HG02571 (cell line): ENCODE data around the gene URB1.

Source experiments
- ATAC-seq: cut with Tn5 transposase; IDR thresholded peaks from one replicate; pipeline ENCODE4 v1.9.1; 2021; ENCODE audit warnings: mild to moderate bottlenecking, moderate library complexity; ENCODE audit not compliant: unreplicated experiment

The URB1 gene

GRCh38 chr21:32349333-32349944 is 43.4 kb downstream of the URB1 start:
- ATAC-seq: no peak

DNA sequence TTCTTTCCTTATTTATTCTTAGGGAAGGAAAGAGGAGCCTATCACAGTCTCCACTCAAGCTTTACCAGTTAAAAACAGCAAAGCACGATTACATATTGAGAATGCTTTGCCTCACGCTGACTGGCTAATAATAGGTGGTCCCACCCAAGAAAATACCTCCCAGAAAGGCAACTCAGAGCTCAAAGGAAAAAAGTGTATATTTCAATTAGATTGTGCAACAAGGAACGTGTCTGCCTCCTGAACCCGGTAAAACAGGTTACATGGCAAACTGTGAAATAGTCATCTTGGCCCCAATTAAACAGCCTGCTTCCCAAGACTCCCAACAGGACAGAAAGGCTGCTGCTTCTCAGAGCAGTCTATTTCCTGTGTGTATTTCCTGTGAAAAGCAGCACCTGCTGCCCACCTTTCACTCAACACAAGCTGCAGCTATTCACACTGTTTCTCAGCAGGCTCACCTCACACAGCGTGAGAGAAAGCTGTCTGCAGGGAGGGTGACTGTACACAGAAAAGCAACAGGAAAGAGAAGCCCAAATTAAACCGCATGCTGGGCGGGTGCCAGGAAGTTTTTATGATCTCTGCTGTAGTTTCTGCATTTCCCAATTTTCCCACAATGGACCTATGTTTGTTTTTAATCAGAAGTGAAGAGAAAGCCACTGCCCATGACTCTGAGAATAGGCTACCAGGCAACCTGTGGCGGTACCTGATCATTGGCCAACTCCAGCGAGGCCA is 44.0 kb downstream of the URB1 start:
- no peak for ATAC-seq

DNA sequence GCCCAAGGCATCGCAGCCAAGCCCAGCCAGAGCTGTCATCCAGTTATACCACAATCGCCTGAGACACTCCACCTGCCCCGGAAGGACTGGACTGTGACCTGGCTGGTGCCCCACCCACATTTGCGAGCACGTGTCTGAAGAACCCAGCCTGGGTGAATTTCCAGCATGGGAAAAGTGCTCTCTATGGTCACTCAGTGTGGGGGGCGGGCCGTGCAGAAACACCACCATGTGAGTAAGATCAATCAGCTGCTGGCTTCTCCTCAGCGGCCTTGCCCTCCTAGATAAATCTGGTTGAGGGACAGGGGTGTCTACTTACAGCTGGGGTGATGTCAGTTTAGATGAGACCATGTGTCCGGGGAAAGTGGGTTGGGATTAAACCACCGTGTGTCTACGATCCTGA is 44.8 kb downstream of the URB1 start:
- no peak for ATAC-seq

DNA sequence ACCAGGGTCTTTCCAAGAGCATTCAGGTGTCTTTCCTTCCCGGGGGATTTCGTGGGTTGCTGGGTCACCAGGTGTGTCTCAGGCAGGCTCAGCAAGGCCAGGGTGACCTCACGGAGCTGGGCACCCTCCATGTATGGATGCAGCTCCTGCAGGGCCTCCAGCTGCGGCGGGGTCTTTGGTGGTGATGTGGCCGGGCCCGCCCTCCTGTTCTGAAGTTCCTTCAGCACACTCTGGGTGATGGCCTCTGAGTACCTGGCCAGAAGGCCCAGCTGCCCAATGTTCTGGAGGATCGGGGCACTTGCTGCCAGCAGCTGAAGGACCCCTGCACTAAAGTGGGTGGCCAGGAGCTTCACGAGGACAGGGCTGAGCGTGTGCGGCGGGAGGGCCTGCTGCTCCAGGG is 45.5 kb downstream of the URB1 start:
- no peak for ATAC-seq

GRCh38 chr21:32346951-32347350 is 45.9 kb downstream of the URB1 start:
- no peak for ATAC-seq

GRCh38 chr21:32340863-32341848 is 51.7 kb downstream of the URB1 start:
- ATAC-seq: no peak

- ATAC-seq: no peak
Measured at GRCh38 chr21:32338209-32338921, 54.4 kb downstream of the URB1 start.

DNA sequence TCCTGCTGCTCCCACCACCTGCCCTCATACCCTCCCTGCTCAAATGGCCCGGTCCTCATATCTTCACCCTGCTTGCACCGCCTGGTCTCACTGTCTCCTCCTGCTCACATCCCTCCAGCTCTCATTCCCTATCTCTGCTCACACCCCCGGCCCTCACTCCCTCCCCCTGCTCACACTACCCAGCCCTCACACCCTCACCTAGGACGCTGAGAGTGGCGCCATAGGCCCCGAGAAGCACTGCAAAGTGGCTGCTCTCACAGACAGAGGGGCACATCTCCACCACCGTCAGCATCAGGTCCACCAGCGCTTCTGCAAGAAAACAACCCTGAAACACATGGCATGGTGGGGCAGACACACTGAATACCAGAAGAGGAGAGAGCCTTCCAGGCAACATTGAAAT is 55.6 kb downstream of the URB1 start:
- ATAC-seq: no peak

GRCh38 chr21:32336711-32337110 is 56.1 kb downstream of the URB1 start:
- no peak for ATAC-seq

DNA sequence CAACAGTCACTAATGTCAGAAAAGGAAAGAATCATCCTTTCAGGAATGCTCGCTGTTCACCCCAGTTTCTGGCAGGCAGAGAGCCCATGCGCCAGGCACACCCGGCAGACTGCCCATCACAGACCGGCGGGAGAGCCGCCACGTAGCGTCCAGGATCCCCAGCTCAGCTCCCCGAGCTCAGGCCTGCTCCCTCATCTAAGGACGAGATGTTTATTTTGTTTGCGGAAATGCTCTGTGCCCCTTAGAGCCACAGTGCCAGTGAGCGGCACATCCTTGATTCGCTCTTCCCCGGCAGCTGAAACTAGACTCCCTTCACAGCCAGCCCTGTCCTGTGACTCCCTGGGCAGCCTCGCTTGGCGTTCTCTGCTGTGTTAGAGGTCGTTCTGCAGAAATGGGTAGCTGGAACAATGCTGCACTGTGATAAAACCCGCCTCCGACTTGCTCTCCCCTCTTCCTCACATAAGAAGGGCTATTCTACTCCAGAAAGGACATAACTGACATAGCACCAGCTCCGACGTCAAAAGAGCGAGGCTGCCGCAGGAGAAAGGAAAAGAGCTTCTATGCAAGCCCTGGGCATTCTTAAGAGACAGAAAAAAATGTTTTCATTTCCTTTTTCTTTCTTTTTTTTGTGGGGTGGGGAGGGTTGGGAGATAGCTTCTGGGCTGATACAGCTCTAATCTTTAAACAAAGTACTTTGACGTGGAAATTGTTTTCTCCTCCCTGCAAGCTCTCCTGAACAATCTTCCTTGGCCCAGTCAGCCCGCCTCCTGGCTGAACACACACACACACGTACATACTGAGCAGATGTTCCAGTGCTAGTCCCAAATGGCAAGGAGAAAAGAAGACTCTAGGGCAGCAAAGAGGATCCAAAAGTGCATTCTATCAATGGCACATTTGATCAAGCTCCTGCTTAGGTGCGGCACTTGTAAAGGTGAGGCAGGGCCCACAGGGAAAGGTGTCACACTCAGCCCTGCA is 56.9 kb downstream of the URB1 start:
- no peak for ATAC-seq

GRCh38 chr21:32334980-32335531 is 57.8 kb downstream of the URB1 start:
- ATAC-seq: no peak

GRCh38 chr21:32333953-32334673 is 58.7 kb downstream of the URB1 start:
- ATAC-seq: no peak

GRCh38 chr21:32332463-32332951 is 60.3 kb downstream of the URB1 start:
- no peak for ATAC-seq

DNA sequence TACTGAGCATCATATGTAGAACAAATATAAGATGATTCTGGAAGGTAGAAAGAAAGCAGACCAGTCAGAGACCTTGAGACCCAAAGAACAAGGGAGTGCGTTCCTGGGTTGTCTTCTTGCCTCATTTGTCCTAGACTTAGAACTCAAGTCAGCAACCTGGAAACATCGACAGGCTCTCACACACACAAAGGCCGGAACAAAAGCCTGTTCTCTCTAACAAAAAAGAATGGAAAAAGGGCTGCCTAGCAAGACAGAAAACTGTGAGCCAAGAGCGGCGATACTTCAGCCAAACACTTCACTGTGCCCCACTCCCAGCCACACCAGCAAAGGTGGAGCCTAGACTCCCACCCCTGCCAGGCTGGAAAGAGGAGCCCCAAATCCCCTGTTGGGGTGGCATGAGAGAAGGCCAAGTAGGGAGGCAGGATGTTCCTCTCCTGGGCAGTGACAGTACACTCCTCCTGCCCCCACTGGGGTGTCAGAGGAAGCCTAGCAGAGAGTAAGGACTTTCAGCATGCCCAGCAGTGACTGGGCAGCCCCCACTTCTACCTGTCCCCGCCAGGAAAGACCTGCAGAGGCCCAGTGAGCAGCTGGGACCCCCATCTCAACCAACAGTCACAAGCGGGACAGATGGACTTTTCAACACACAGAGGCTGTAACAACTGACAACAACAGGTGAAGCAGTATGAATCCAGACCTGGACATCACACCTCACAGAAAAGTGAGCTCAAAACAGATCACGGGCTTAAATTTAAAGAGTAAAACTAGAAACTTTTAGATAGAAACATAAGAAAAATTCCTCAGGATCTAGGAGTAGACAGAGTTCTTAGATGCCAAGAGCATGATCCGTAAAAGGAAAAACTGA is 61.1 kb downstream of the URB1 start:
- ATAC-seq: no peak

- ATAC-seq: no peak
Measured at GRCh38 chr21:32330784-32331311, 62.0 kb downstream of the URB1 start.

DNA sequence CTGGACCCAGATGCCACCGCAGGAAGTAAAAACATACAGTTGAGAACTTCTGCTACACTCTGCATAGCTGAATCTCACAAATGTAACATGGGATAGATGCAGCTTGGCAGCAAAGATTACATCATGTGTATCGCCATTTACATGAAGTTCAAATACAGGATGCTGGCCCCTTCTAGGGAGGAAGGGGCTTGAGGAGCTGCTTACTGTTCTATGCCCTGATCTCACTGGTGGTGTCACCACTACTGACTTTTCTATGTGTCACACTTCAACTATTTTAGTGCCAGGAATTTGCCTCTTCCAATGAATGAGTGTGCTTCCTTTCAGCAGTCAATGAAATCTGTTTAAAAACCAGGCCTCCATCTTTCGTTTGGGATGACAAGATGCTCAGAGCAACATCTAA is 63.0 kb downstream of the URB1 start:
- ATAC-seq: no peak

DNA sequence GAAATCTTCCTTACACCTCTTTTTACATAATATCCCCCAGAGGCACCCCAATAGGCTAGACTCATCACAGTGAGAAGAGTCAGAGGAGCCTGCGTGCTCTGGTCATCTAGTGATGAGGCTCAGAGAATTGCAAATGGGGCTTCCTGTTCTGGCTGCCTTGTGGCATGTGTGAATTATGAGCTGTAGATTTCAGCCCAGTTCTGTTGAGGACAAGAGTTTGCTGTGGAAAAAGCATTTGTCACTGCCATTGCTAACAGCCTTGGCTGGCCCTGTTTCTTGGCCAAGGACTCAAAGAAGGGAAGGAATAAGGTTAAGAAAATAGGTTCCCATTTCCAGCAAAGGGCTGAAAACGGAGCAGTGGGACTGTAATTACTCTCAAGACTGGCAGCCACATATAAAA is 63.5 kb downstream of the URB1 start:
- no peak for ATAC-seq
